K562 (cell line): ENCODE data around the gene DYNC2LI1. TPM values are rescaled to one million over a fixed set of nuclear protein-coding genes. Genes with fewer than 3 reads are reported as not detected.

Experiments used
- ATAC-seq: fragments of 200-7000 bp; cut with Tn5 transposase; 3 replicates; pipeline ENCODE4 v1.9.1; 2020; ENCODE audit warnings: moderate library complexity
- BruUV-seq: library from RNA; stranded (reverse); fragments of 400-500 nt; replicated peaks from 2 replicates; lab custom pipeline; 2021; lab: Mats Ljungman, UMichigan
- CTCF ChIA-PET: fragments of 300-600 bp; formaldehyde crosslinking; extraction: SDS; loops from one replicate; lab custom pipeline; 2021; ENCODE audit warnings: low intra/inter-chr PET ratio; lab: Yijun Ruan, JAX
- POLR2A ChIA-PET: fragments of 300-600, 350-650 bp; sonication (Branson Sonifier 250); formaldehyde crosslinking; extraction: SDS; loops from one replicate; lab custom pipeline; 2021; ENCODE audit warnings: antibody characterized with exemption, inconsistent platforms; lab: Yijun Ruan, JAX
- DNase-seq, 4 experiments: peaks; one replicate each; pipeline versions ENCODE4 v3.0.0 to v3.0.0-alpha.2; 2011 to 2018; ENCODE audit warnings: low spot score in 3 of 4, mixed read lengths in 3 of 4; ENCODE audit errors: extremely low read depth in 1 of 4
- FAIRE-seq: peaks from 2 replicates; lab custom pipeline; 2011; peaks lifted over from hg19 to GRCh38; lab: Jason Lieb, UNC
- H2AFZ ChIP-seq: 2 replicates; pipeline ENCODE4 v1.6.0; 2011; ENCODE audit warnings: low read depth, low read length, control low read depth, inconsistent platforms
- H3K27ac ChIP-seq: fragments of 200-600 bp; 3 replicates; pipeline ENCODE4 v1.8.0; 2011; ENCODE audit warnings: low read depth, mild to moderate bottlenecking, control low read depth, inconsistent platforms, low read length, moderate library complexity, mixed read lengths; ENCODE audit errors: extremely low read depth
- H3K27me3 ChIP-seq, 2 experiments: fragments of 300-600 bp in 1 of 2; 2 replicates in 1 of 2; 3 replicates in 1 of 2; pipeline versions ENCODE4 v1.6.0 to v1.8.0; 2011; ENCODE audit warnings: inconsistent platforms in 2 of 2, low read length in 2 of 2, mild to moderate bottlenecking in 1 of 2, mixed read lengths in 1 of 2, moderate library complexity in 1 of 2; ENCODE audit not compliant: control insufficient read depth in 2 of 2, insufficient read depth in 2 of 2
- H3K36me3 ChIP-seq: fragments of 300-600 bp; 3 replicates; pipeline ENCODE4 v1.8.0; 2011; ENCODE audit warnings: mild to moderate bottlenecking, low read length, inconsistent platforms; ENCODE audit not compliant: control insufficient read depth, insufficient read depth
- H3K4me1 ChIP-seq, 2 experiments: fragments of 200-600 bp in 1 of 2; replicated peaks in 1 of 2; 2 replicates in 1 of 2; 3 replicates in 1 of 2; pipeline versions ENCODE4 v1.5.1 to v1.8.0; 2011; ENCODE audit warnings: inconsistent platforms in 2 of 2, low read length in 2 of 2, mild to moderate bottlenecking in 1 of 2, mixed read lengths in 1 of 2, moderate library complexity in 1 of 2; ENCODE audit not compliant: control insufficient read depth in 2 of 2, insufficient read depth in 2 of 2
- H3K4me2 ChIP-seq: 2 replicates; pipeline ENCODE4 v1.6.1; 2011; ENCODE audit warnings: low read length, control low read depth, inconsistent platforms, mixed read lengths; ENCODE audit not compliant: insufficient read depth
- H3K4me3 ChIP-seq: fragments of 200-600 bp; sonication (generic), shearing (Covaris generic); 2 replicates; pipeline ENCODE4 v1.5.1; 2016; ENCODE audit warnings: control low read depth, inconsistent platforms
- H3K79me2 ChIP-seq: fragments of 200-600 bp; 3 replicates; pipeline ENCODE4 v1.8.0; 2011; ENCODE audit warnings: low read length, inconsistent platforms; ENCODE audit not compliant: control insufficient read depth, insufficient read depth
- H3K9ac ChIP-seq, 2 experiments: 2 replicates each; pipeline versions ENCODE4 v1.6.0 to v1.6.1; 2011; ENCODE audit warnings: low read depth in 2 of 2, low read length in 2 of 2, control low read depth in 1 of 2, inconsistent platforms in 1 of 2, mild to moderate bottlenecking in 1 of 2, mixed read lengths in 1 of 2; ENCODE audit not compliant: insufficient read depth in 1 of 2
- H3K9me1 ChIP-seq: one replicate; pipeline ENCODE4 v1.6.0; 2011; ENCODE audit warnings: inconsistent platforms, mild to moderate bottlenecking, low read length, moderate library complexity; ENCODE audit not compliant: control insufficient read depth, insufficient read depth
- H3K9me3 ChIP-seq: replicated peaks from 2 replicates; pipeline ENCODE4 v1.5.1; 2011; ENCODE audit warnings: low read depth, low read length, inconsistent platforms; ENCODE audit not compliant: control insufficient read depth, insufficient read depth
- H4K20me1 ChIP-seq: replicated peaks from 2 replicates; pipeline ENCODE4 v1.6.1; 2011; ENCODE audit warnings: low read length, inconsistent platforms, mixed read lengths; ENCODE audit not compliant: control insufficient read depth, insufficient read depth
- ARHGAP35 ChIP-seq: fragments of 450-650 bp; IDR thresholded peaks from 2 replicates; pipeline ENCODE4 v1.6.1; 2018; ENCODE audit not compliant: partially characterized antibody
- POLR2AphosphoS5 ChIP-seq: IDR thresholded peaks from 2 replicates; pipeline ENCODE4 v1.6.1; 2011; ENCODE audit warnings: mild to moderate bottlenecking, low read depth, low read length, moderate library complexity; ENCODE audit not compliant: control insufficient read depth, insufficient read depth
- ZFP91 ChIP-seq: sonication (generic); formaldehyde crosslinking; IDR thresholded peaks from 2 replicates; pipeline ENCODE4 v1.8.0; 2022; ENCODE audit warnings: mild to moderate bottlenecking, missing genetic modification reagents
- WGBS: fragments of 100-300 bp; shearing (Covaris generic); methylation state at CpG from one replicate; pipeline ENCODE4 v1.1.6; 2016; ENCODE audit warnings: low coverage, mixed read lengths; ENCODE audit not compliant: insufficient coverage; ENCODE audit errors: missing lambda C conversion rate; 5-methylcytosine and 5-hydroxymethylcytosine counted together
- in situ Hi-C: fragments of 300-500 bp; cut with MboI; formaldehyde crosslinking; loops from 4 replicates; pipeline ENCODE4 v1.15.0; 2018; ENCODE audit warnings: inconsistent platforms, mixed read lengths
- intact Hi-C: fragments of 100-400 bp; cut with micrococcal nuclease; formaldehyde crosslinking; loops from 2 replicates; pipeline ENCODE4 v1.14.2; 2022
- polyA plus RNA-seq, 8 experiments: library from polyadenylated mRNA; depleted of rRNA in 4 of 8; stranded (reverse) in 5 of 8; unstranded in 3 of 8; fragments of >200 nt; fragmentation: Nextera tagmentation in 2 of 8; fragmentation: Illumina TruSeq in 1 of 8; extraction: Ambion mirVana in 2 of 8; extraction: Trizol in 1 of 8; gene quantifications; 2 replicates each; pipeline versions ENCODE4 v1.2.1 to v1.2.3, GENCODE V29; 2011 to 2014; ENCODE audit warnings: inconsistent platforms in 1 of 8, missing spikeins in 1 of 8
- total RNA-seq, 7 experiments: library from RNA; depleted of rRNA in 6 of 7; stranded (reverse); fragments of >200 nt in 6 of 7; fragmentation: Illumina TruSeq in 2 of 7; extraction: Trizol in 2 of 7; gene quantifications; 2 replicates each; pipeline versions ENCODE4 v1.2.1 to v1.2.3, GENCODE V29; 2011 to 2021; ENCODE audit warnings: low replicate concordance in 1 of 7
- TF ChIP-seq, protein P1 (sequence below), 2 experiments: IDR thresholded peaks; 2 replicates each; pipeline ENCODE4 v1.6.1; 2011; ENCODE audit warnings: borderline replicate concordance in 1 of 2, control low read depth in 1 of 2, low read depth in 1 of 2, low read length in 1 of 2, mild to moderate bottlenecking in 1 of 2, mixed read lengths in 1 of 2, moderate library complexity in 1 of 2; ENCODE audit not compliant: insufficient read depth in 1 of 2, insufficient read length in 1 of 2, poor library complexity in 1 of 2, severe bottlenecking in 1 of 2; ENCODE audit errors: extremely low read depth in 1 of 2
- TF ChIP-seq, protein P2 (sequence below): fragments of 200-800 bp; sonication (Bioruptor generic); IDR thresholded peaks from 2 replicates; pipeline ENCODE4 v1.6.1; 2017; ENCODE audit warnings: missing genetic modification characterization, missing compliant biosample characterization

The DYNC2LI1 gene
- total and polyA plus RNA-seq, 9 of the 15 experiments (the other 6 are each of a cell fraction or from before 2014, with no cell fraction given), result 12.5 to 42.2 (median 25.8) TPM

- no peaks in the 10 kb centered on the region for H3K4me1 ChIP-seq
- H4K20me1 ChIP-seq, result no peaks in the 10 kb centered on the region
- ChIA-PET POLR2A (interaction anchor here (1.0 to 1.1 kb wide), 2 partner anchors 9 to 15 kb away, joined by 3 read pairs; no protein-coding TSS in a partner anchor), CTCF (no interaction called here)
- no peaks in the 10 kb centered on the region for H3K9me3 ChIP-seq
- TF ChIP-seq POLR2AphosphoS5, result no peak
- TF ChIP-seq ZFP91 (CRISPR knock-in tag), result peak; percentile 69; the same call in 1 of the 2 replicates
- TF ChIP-seq, protein P1, sequence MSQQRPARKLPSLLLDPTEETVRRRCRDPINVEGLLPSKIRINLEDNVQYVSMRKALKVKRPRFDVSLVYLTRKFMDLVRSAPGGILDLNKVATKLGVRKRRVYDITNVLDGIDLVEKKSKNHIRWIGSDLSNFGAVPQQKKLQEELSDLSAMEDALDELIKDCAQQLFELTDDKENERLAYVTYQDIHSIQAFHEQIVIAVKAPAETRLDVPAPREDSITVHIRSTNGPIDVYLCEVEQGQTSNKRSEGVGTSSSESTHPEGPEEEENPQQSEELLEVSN (IDR thresholded peaks at IDR 0.05; ENCODE audit: borderline replicate concordance in 1 of 2, extremely low read depth in 1 of 2, insufficient read depth in 1 of 2, insufficient read length in 1 of 2, low read depth in 1 of 2, low read length in 1 of 2, poor library complexity in 1 of 2, severe bottlenecking in 1 of 2), result no peak
- TF ChIP-seq, protein P2, sequence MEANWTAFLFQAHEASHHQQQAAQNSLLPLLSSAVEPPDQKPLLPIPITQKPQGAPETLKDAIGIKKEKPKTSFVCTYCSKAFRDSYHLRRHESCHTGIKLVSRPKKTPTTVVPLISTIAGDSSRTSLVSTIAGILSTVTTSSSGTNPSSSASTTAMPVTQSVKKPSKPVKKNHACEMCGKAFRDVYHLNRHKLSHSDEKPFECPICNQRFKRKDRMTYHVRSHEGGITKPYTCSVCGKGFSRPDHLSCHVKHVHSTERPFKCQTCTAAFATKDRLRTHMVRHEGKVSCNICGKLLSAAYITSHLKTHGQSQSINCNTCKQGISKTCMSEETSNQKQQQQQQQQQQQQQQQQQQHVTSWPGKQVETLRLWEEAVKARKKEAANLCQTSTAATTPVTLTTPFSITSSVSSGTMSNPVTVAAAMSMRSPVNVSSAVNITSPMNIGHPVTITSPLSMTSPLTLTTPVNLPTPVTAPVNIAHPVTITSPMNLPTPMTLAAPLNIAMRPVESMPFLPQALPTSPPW, result no peak
- no peak for TF ChIP-seq ARHGAP35
- ATAC-seq (peak; percentile 84), FAIRE-seq (peak; percentile 48), DNase-seq (peak in 1 of 4 experiments; percentile 9)
- H2AFZ ChIP-seq, result peak overlapping the region; percentile 5; the same call in 1 of the 2 replicates
- BruUV-seq, result no TSS peak
- no peak overlapping the region for H3K4me2 ChIP-seq
- H3K27me3 ChIP-seq, result no peaks in the 10 kb centered on the region
- intact Hi-C loops (no loop called here), in situ Hi-C loops (no loop called here)
- no peak overlapping the region for H3K4me3 ChIP-seq
- 64% methylated on average over 2 of the region's 2 CpGs for WGBS
- H3K27ac ChIP-seq, result no peak overlapping the region
- no peak overlapping the region for H3K9ac ChIP-seq
- H3K79me2 ChIP-seq, result no peaks in the 10 kb centered on the region
- no peaks in the 10 kb centered on the region for H3K9me1 ChIP-seq
- H3K36me3 ChIP-seq, result no peaks in the 10 kb centered on the region; the same call in 2 of the 3 replicates
Measured at GRCh38 chr2:43791035-43791765, 17.4 kb downstream of the DYNC2LI1 start.
